Gastroesophageal sphincter (tissue), 4 donors: Measurements from ENCODE around the gene RECQL. TPM values are rescaled to one million over a fixed set of nuclear protein-coding genes. Genes with fewer than 3 reads are reported as not detected.

Experiments
- ATAC-seq: fragments of 150-250 bp; one replicate; pipeline ENCODE4 v1.9.1; 2016; ENCODE audit warnings: mild to moderate bottlenecking, moderate library complexity
- H3K27ac ChIP-seq, 4 donors: fragments of 200-600 bp; sonication (generic) in 3 of 4; 1 replicate in 3 of 4; 2 replicates in 1 of 4; pipeline ENCODE4 v1.5.1; 2016 to 2019
- H3K27me3 ChIP-seq: fragments of 200-600 bp; sonication (generic); one replicate; pipeline ENCODE4 v1.5.1; 2019
- H3K36me3 ChIP-seq, 2 donors: fragments of 200-600 bp; sonication (generic); one replicate each; pipeline ENCODE4 v1.5.1; 2019; ENCODE audit warnings: control low read depth in 1 of 2
- H3K4me1 ChIP-seq, 3 donors: fragments of 200-600 bp; sonication (generic); 1 replicate in 2 of 3; 2 replicates in 1 of 3; pipeline ENCODE4 v1.5.1; 2016 to 2019; ENCODE audit warnings: control low read depth in 2 of 3
- H3K4me3 ChIP-seq, 2 donors: fragments of 200-600 bp; sonication (generic); one replicate each; pipeline ENCODE4 v1.5.1; 2019; ENCODE audit warnings: mild to moderate bottlenecking in 1 of 2, moderate library complexity in 1 of 2
- H3K9me3 ChIP-seq, 3 donors: fragments of 200-600 bp; sonication (generic); one replicate each; pipeline ENCODE4 v1.5.1; 2017 to 2019; ENCODE audit warnings: control low read depth in 2 of 3
- CTCF ChIP-seq, 4 experiments: fragments of 200-600 bp in 2 of 4; fragments of 450-650 bp in 2 of 4; sonication (generic) in 1 of 4; IDR thresholded peaks; one replicate each; pipeline ENCODE4 v1.5.1; 2017 to 2019; ENCODE audit warnings: antibody characterized with exemption in 4 of 4, mild to moderate bottlenecking in 2 of 4, moderate library complexity in 2 of 4
- EP300 ChIP-seq: sonication (generic); formaldehyde crosslinking; IDR thresholded peaks from one replicate; pipeline ENCODE4 v1.6.1; 2017; ENCODE audit warnings: antibody characterized with exemption, mild to moderate bottlenecking
- POLR2A ChIP-seq, 2 donors: fragments of 450-650 bp; IDR thresholded peaks; one replicate each; pipeline ENCODE4 v1.6.1; 2017; ENCODE audit warnings: antibody characterized with exemption in 2 of 2, mild to moderate bottlenecking in 2 of 2, moderate library complexity in 1 of 2
- POLR2AphosphoS5 ChIP-seq: sonication (generic); formaldehyde crosslinking; IDR thresholded peaks from one replicate; pipeline ENCODE4 v1.6.1; 2017; ENCODE audit warnings: antibody characterized with exemption
- WGBS, 2 donors: methylation state at CpG; one replicate each; pipeline ENCODE4 v1.1.5; 2018; ENCODE audit warnings: low coverage in 1 of 2; 5-methylcytosine and 5-hydroxymethylcytosine counted together
- total RNA-seq, 4 donors: library from RNA; depleted of rRNA; stranded (reverse); fragments of >200 nt; gene quantifications; one replicate each; pipeline ENCODE4 v1.1.0, GENCODE V29; 2016

RECQL gene
- total RNA-seq, 4 donors from 2014 or later = 44.6 to 75.0 (median 58.2) TPM

DNA sequence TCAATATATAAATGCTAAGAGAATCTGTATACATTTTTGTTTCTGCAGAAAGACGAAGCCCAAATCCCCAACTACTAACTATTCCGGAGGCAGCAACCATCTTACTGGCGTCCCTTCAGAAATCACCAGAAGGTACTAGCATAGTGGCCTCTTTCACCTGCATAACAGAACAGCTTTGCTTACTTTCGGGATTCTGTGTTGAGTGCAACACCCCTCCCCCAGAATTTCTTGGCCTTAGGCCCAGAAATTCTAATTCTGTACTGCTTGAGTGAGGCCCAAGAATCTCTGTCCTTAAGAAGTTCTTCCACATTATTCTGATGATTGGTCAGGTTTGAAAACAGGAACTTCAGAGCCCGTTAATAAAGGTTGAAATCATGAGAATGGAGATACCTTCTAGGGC lies 27.5 kb upstream of the RECQL start:
- no peak overlapping the region for H3K4me3 ChIP-seq
- H3K27ac ChIP-seq = peak overlapping the region in 3 of 4 donors; percentile 10 to 69 (median 18)
- H3K4me1 ChIP-seq = peaks cover 2 to 34% (median 5%) of the 10 kb centered on the region in 3 donors
- no peaks in the 10 kb centered on the region for H3K36me3 ChIP-seq
- H3K27me3 ChIP-seq = no peaks in the 10 kb centered on the region
- H3K9me3 ChIP-seq = no peaks in the 10 kb centered on the region
- no peak for ATAC-seq
- 20 to 34% methylated on average over 3 to 5 of the region's 5 CpGs for WGBS, 2 donors
- no peak for TF ChIP-seq POLR2AphosphoS5
- TF ChIP-seq POLR2A (IDR thresholded peaks at IDR 0.05) = no peak

GRCh38 chr12:21527451-21528180 lies 26.2 kb upstream of the RECQL start:
- H3K27ac ChIP-seq = peak overlapping the region in 3 of 4 donors; percentile 18 to 77 (median 72)
- H3K36me3 ChIP-seq = no peaks in the 10 kb centered on the region
- no peaks in the 10 kb centered on the region for H3K9me3 ChIP-seq
- 0% methylated on average over 1 of the region's 57 CpGs; no CpG with 5 or more reads in 1 of the 2 donors for WGBS, 2 donors
- TF ChIP-seq CTCF (IDR thresholded peaks at IDR 0.05) (peak in 1 of 4 experiments; percentile 44), EP300 (no peak), POLR2AphosphoS5 (no peak), POLR2A (IDR thresholded peaks at IDR 0.05) (peak in 1 of 2 donors; percentile 9)
- peaks cover 2 to 34% (median 5%) of the 10 kb centered on the region in 3 donors for H3K4me1 ChIP-seq
- H3K4me3 ChIP-seq = peak overlapping the region; percentile 49 to 64
- H3K27me3 ChIP-seq = no peaks in the 10 kb centered on the region
- peak; percentile 89 for ATAC-seq

GRCh38 chr12:21526721-21527345 lies 25.4 kb upstream of the RECQL start:
- no peak for ATAC-seq
- Histone ChIP-seq H3K9me3 (no peaks in the 10 kb centered on the region), H3K4me1 (peaks cover 2 to 34% (median 5%) of the 10 kb centered on the region in 3 donors), H3K27me3 (no peaks in the 10 kb centered on the region), H3K36me3 (no peaks in the 10 kb centered on the region), H3K27ac (peak overlapping the region in 2 of 4 donors; percentile 72 to 77), H3K4me3 (peak overlapping the region; percentile 49 to 64)
- WGBS, 2 donors = 47 to 61% methylated on average over 5 to 11 of the region's 12 CpGs
- TF ChIP-seq CTCF (IDR thresholded peaks at IDR 0.05) = no peak
- TF ChIP-seq POLR2A (IDR thresholded peaks at IDR 0.05) = no peak
- TF ChIP-seq POLR2AphosphoS5 = no peak
- no peak for TF ChIP-seq EP300

DNA sequence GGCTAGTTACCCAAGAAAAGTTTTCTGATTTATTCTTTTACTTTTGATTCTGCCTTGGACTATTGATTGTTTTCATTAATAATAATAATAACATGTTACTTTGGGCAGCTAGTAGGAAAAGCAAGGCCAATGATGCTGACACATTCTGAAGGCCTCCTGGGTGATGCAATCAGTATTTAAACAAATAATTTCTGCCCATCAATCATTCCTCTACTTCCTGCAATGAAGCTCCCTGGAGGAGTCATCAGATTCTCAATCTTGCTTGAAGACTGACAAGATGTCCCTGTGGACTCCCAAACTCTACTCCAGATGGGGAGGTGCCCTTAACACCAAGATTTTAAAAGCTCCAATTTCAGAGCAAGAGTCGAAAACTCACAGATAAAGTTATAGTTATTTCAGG lies 24.6 kb upstream of the RECQL start, which contains the start of gene SPX:
Gene SPX, plus strand, starts transcription at position 244 of the 400 bp plus-strand sequence. CDS start 177 bp downstream, outside the sequence.
- H3K36me3 ChIP-seq = no peaks in the 10 kb centered on the region
- no peaks in the 10 kb centered on the region for H3K9me3 ChIP-seq
- TF ChIP-seq POLR2A (IDR thresholded peaks at IDR 0.05) (no peak), CTCF (IDR thresholded peaks at IDR 0.05) (no peak)
- H3K4me3 ChIP-seq = peak within 1 kb of the TSS; percentile 49 to 64
- ATAC-seq = no peak
- no peaks in the 10 kb centered on the region for H3K27me3 ChIP-seq
- peaks cover 2 to 34% (median 5%) of the 10 kb centered on the region in 3 donors for H3K4me1 ChIP-seq
- peak within 1 kb of the TSS in 2 of 4 donors; percentile 72 to 77 for H3K27ac ChIP-seq
- 82 to 100% methylated on average over 1 of the region's 1 CpG for WGBS, 2 donors

DNA sequence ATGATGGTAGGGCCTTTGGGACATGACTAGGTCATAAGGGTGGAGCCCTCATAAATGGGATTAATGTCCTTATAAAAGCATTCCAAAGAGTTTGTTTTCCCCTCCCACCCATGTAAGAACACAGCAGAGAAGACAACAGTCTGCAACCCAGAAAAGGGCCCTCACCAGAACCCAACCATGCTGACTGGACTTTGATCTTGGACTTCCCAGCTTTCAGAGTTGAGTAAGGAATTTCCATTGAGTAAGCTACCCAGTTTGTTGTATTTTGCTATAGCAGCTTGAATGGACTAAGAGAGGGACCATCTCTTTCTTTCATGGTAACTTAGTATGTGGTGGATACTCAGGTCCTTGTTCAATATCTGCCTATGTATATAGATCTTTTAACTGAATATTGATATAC lies 21.7 kb upstream of the RECQL start:
- TF ChIP-seq EP300 (no peak), CTCF (IDR thresholded peaks at IDR 0.05) (no peak), POLR2A (IDR thresholded peaks at IDR 0.05) (no peak), POLR2AphosphoS5 (no peak)
- ATAC-seq = no peak

More for the DNA sequence above, 21.7 kb upstream of the RECQL start:
- H3K9me3 ChIP-seq = no peaks in the 10 kb centered on the region
- no peaks in the 10 kb centered on the region for H3K27me3 ChIP-seq
- no peak overlapping the region for H3K27ac ChIP-seq
- H3K36me3 ChIP-seq = peaks cover 0 to 7% of the 10 kb centered on the region in 2 donors
- H3K4me3 ChIP-seq = no peak overlapping the region
- peaks cover 0 to 11% (median 0%) of the 10 kb centered on the region in 3 donors for H3K4me1 ChIP-seq
